Measurements from ENCODE around the gene SOX6.

GRCh38 chr11:16382186-16382585 lies 25.8 kb upstream of the SOX6 start:
- TF ChIP-seq TAF1 (IDR thresholded peaks at IDR 0.05; ENCODE audit: low read depth, low read length) (no peak), POLR2AphosphoS5 (IDR thresholded peaks at IDR 0.05; ENCODE audit: low read depth, low read length) (no peak), POLR2A (IDR thresholded peaks at IDR 0.05; ENCODE audit: low read depth, low read length) (no peak), SPI1 (IDR thresholded peaks at IDR 0.05; ENCODE audit: low read depth, low read length) (no peak)

Data from GM12891 (cell line).